Thoracic aorta (tissue), 2 donors: ENCODE data around the gene PCIF1. TPM values are rescaled to one million over a fixed set of nuclear protein-coding genes. Genes with fewer than 3 reads are reported as not detected.
A peak's percentile ranks its signal among the peaks of the same experiment; 100 is the strongest.

ENCODE experiments used
- ATAC-seq: fragments of 150-250 bp; one replicate; pipeline ENCODE4 v1.8.0; 2017; ENCODE audit warnings: low read depth; ENCODE audit not compliant: insufficient number of reproducible peaks, low FRiP score
- DNase-seq: peaks from one replicate; pipeline ENCODE4 v3.0.0-alpha.2; 2020; ENCODE audit warnings: low spot score
- H3K27ac ChIP-seq, 2 donors: fragments of 200-600 bp; sonication (generic); 1 replicate in 1 of 2; 2 replicates in 1 of 2; pipeline ENCODE4 v1.5.1; 2016; ENCODE audit warnings: mild to moderate bottlenecking in 2 of 2, moderate library complexity in 2 of 2
- H3K27me3 ChIP-seq: fragments of 200-600 bp; sonication (generic); replicated peaks from 2 replicates; pipeline ENCODE4 v1.6.0; 2016; ENCODE audit warnings: mild to moderate bottlenecking; ENCODE audit not compliant: insufficient read depth
- H3K36me3 ChIP-seq: fragments of 200-600 bp; sonication (generic); one replicate; pipeline ENCODE4 v1.5.1; 2016
- H3K4me1 ChIP-seq, 2 donors: fragments of 200-600 bp; sonication (generic); 1 replicate in 1 of 2; 2 replicates in 1 of 2; pipeline versions ENCODE4 v1.5.1 to v1.6.0; 2016; ENCODE audit warnings: low read depth in 2 of 2, mild to moderate bottlenecking in 1 of 2; ENCODE audit not compliant: control insufficient read depth in 1 of 2
- H3K4me3 ChIP-seq: fragments of 200-600 bp; sonication (generic); 2 replicates; pipeline ENCODE4 v1.5.1; 2016; ENCODE audit warnings: mild to moderate bottlenecking
- H3K9me3 ChIP-seq: fragments of 200-600 bp; sonication (generic); 2 replicates; pipeline ENCODE4 v1.5.1; 2016
- CTCF ChIP-seq: fragments of 200-600 bp; sonication (generic); IDR thresholded peaks from one replicate; pipeline ENCODE4 v1.5.1; 2019; ENCODE audit warnings: antibody characterized with exemption
- total RNA-seq, 2 donors: library from RNA; depleted of rRNA; stranded (reverse); fragments of >200 nt; gene quantifications; one replicate each; pipeline versions ENCODE4 v1.1.0 to v1.2.3, GENCODE V29; 2016

PCIF1 gene
- total RNA-seq, 2 donors from 2014 or later = 22.6 to 34.7 TPM

GRCh38 chr20:45905505-45906079, 28.9 kb upstream of the PCIF1 start:
- no peaks in the 10 kb centered on the region for H3K36me3 ChIP-seq

GRCh38 chr20:45907219-45907948, 27.1 kb upstream of the PCIF1 start:
- TF ChIP-seq CTCF = no peak
- H3K27me3 ChIP-seq = no peaks in the 10 kb centered on the region
- H3K36me3 ChIP-seq = no peaks in the 10 kb centered on the region
- DNase-seq (no peak), ATAC-seq (no peak)
- no peak overlapping the region for H3K27ac ChIP-seq
- no peaks in the 10 kb centered on the region for H3K9me3 ChIP-seq
- no peak overlapping the region for H3K4me3 ChIP-seq
- peaks cover 3 to 19% of the 10 kb centered on the region in 2 donors for H3K4me1 ChIP-seq

More at GRCh38 chr20:45905505-45906079, 28.9 kb upstream of the PCIF1 start:
- no peak overlapping the region for H3K4me3 ChIP-seq
- DNase-seq (no peak), ATAC-seq (no peak)
- H3K4me1 ChIP-seq = peaks cover 0 to 5% of the 10 kb centered on the region in 2 donors
- TF ChIP-seq CTCF = no peak
- H3K27me3 ChIP-seq = no peaks in the 10 kb centered on the region
- H3K9me3 ChIP-seq = no peaks in the 10 kb centered on the region
- no peak overlapping the region for H3K27ac ChIP-seq

GRCh38 chr20:45908084-45908483, 26.4 kb upstream of the PCIF1 start:
- no peaks in the 10 kb centered on the region for H3K36me3 ChIP-seq
- DNase-seq = no peak
- no peaks in the 10 kb centered on the region for H3K27me3 ChIP-seq
- no peak for ATAC-seq
- no peak for TF ChIP-seq CTCF
- H3K9me3 ChIP-seq = no peaks in the 10 kb centered on the region
- H3K27ac ChIP-seq = no peak overlapping the region
- H3K4me1 ChIP-seq = peaks cover 6 to 23% of the 10 kb centered on the region in 2 donors
- no peak overlapping the region for H3K4me3 ChIP-seq

- Histone ChIP-seq H3K9me3 (no peaks in the 10 kb centered on the region), H3K4me1 (peaks cover 6 to 23% of the 10 kb centered on the region in 2 donors), H3K27ac (no peak overlapping the region), H3K36me3 (no peaks in the 10 kb centered on the region), H3K27me3 (no peaks in the 10 kb centered on the region), H3K4me3 (peak overlapping the region; percentile 5)
- DNase-seq (no peak), ATAC-seq (no peak)
- no peak for TF ChIP-seq CTCF
Measured at GRCh38 chr20:45909336-45909808, 25.1 kb upstream of the PCIF1 start.

GRCh38 chr20:45909817-45910669, 24.4 kb upstream of the PCIF1 start:
- H3K36me3 ChIP-seq = no peaks in the 10 kb centered on the region
- ATAC-seq (no peak), DNase-seq (no peak)
- H3K27me3 ChIP-seq = no peaks in the 10 kb centered on the region
- peak overlapping the region in 1 of 2 donors; percentile 20 for H3K27ac ChIP-seq
- H3K4me3 ChIP-seq = peak overlapping the region; percentile 81
- no peak for TF ChIP-seq CTCF
- no peaks in the 10 kb centered on the region for H3K9me3 ChIP-seq
- peaks cover 6 to 23% of the 10 kb centered on the region in 2 donors for H3K4me1 ChIP-seq
